LNCAP (cell line): ENCODE measurements around the gene TMCC1.

Experiments
- CTCF ChIP-seq: fragments of 450-650 bp; IDR thresholded peaks from 2 replicates; pipeline ENCODE4 v1.5.1; 2017; ENCODE audit warnings: mild to moderate bottlenecking

Gene TMCC1

GRCh38 chr3:129665024-129665768 is 228.3 kb downstream of the TMCC1 start:
- TF ChIP-seq CTCF = no peak

GRCh38 chr3:129663930-129664646 is 229.4 kb downstream of the TMCC1 start:
- no peak for TF ChIP-seq CTCF

GRCh38 chr3:129663045-129663446 is 230.5 kb downstream of the TMCC1 start:
- TF ChIP-seq CTCF = no peak

- TF ChIP-seq CTCF = no peak
Observed at GRCh38 chr3:129662191-129662608, 231.3 kb downstream of the TMCC1 start.

- TF ChIP-seq CTCF = no peak
Observed at GRCh38 chr3:129661766-129662165, 231.7 kb downstream of the TMCC1 start.

- TF ChIP-seq CTCF = no peak
Observed at GRCh38 chr3:129658110-129658843, 235.2 kb downstream of the TMCC1 start.

GRCh38 chr3:129657261-129658046 is 236.1 kb downstream of the TMCC1 start:
- no peak for TF ChIP-seq CTCF
